Upper lobe of left lung (tissue), 6 donors: Measurements from ENCODE around the gene RHBDF2. TPM values are rescaled to one million over a fixed set of nuclear protein-coding genes. Genes with fewer than 3 reads are reported as not detected.
A peak's percentile ranks its signal among the peaks of the same experiment; 100 is the strongest.

Experiments
- ATAC-seq, 2 donors: fragments of 200-7000 bp; cut with Tn5 transposase; one replicate each; pipeline ENCODE4 v1.9.1; 2022; ENCODE audit warnings: mild to moderate bottlenecking in 2 of 2, moderate library complexity in 2 of 2; ENCODE audit not compliant: low FRiP score in 2 of 2
- DNase-seq, 2 donors: peaks; one replicate each; pipeline ENCODE4 v3.0.0-alpha.2; 2019 to 2020
- H3K27ac ChIP-seq, 4 donors: fragments of 200-600 bp; sonication (generic); one replicate each; pipeline ENCODE4 v1.5.1; 2016 to 2019
- H3K27me3 ChIP-seq, 4 donors: fragments of 200-600 bp; sonication (generic); one replicate each; pipeline ENCODE4 v1.5.1; 2017 to 2019
- H3K36me3 ChIP-seq, 4 donors: fragments of 200-600 bp; sonication (generic); one replicate each; pipeline ENCODE4 v1.5.1; 2016 to 2019
- H3K4me1 ChIP-seq, 4 donors: fragments of 200-600 bp; sonication (generic); one replicate each; pipeline ENCODE4 v1.5.1; 2018 to 2019
- H3K4me3 ChIP-seq, 4 donors: fragments of 200-600 bp; sonication (generic); one replicate each; pipeline ENCODE4 v1.5.1; 2017 to 2019; ENCODE audit warnings: mild to moderate bottlenecking in 2 of 4, moderate library complexity in 1 of 4
- H3K9me3 ChIP-seq, 4 donors: fragments of 200-600 bp; sonication (generic); one replicate each; pipeline ENCODE4 v1.5.1; 2018 to 2019
- EP300 ChIP-seq, 4 donors: sonication (generic); formaldehyde crosslinking; IDR thresholded peaks; one replicate each; pipeline ENCODE4 v1.5.1; 2017; ENCODE audit warnings: antibody characterized with exemption in 4 of 4, control low read depth in 2 of 4
- POLR2A ChIP-seq, 4 donors: fragments of 450-650 bp; IDR thresholded peaks; one replicate each; pipeline ENCODE4 v1.5.1; 2016 to 2017; ENCODE audit warnings: antibody characterized with exemption in 4 of 4, mild to moderate bottlenecking in 2 of 4
- POLR2AphosphoS5 ChIP-seq, 2 donors: sonication (generic); formaldehyde crosslinking; IDR thresholded peaks; one replicate each; pipeline ENCODE4 v1.5.1; 2017; ENCODE audit warnings: antibody characterized with exemption in 2 of 2
- WGBS, 2 donors: methylation state at CpG; one replicate each; pipeline ENCODE4 v1.1.5; 2017 to 2018; 5-methylcytosine and 5-hydroxymethylcytosine counted together
- total RNA-seq, 6 donors: library from RNA; depleted of rRNA in 4 of 6; stranded (reverse); fragments of >200 nt in 4 of 6; gene quantifications; one replicate each; pipeline versions ENCODE4 v1.1.0 to v1.2.1, GENCODE V29; 2016 to 2021
- TF ChIP-seq, protein P1 (sequence below), 6 experiments: fragments of 450-650 bp in 4 of 6; fragments of 200-600 bp in 2 of 6; sonication (generic) in 2 of 6; IDR thresholded peaks; one replicate each; pipeline ENCODE4 v1.5.1; 2016 to 2019; ENCODE audit warnings: antibody characterized with exemption in 6 of 6
- donor health status: DM: no; HTN: no; CAD: no; lungs with moderate emphysema.
- donor health status: DM: no; HTN: yes; CAD: no; lungs with severe emphysema.

RHBDF2 gene
- total RNA-seq, 6 donors from 2014 or later, result 34.3 to 137 (median 47.6) TPM

DNA sequence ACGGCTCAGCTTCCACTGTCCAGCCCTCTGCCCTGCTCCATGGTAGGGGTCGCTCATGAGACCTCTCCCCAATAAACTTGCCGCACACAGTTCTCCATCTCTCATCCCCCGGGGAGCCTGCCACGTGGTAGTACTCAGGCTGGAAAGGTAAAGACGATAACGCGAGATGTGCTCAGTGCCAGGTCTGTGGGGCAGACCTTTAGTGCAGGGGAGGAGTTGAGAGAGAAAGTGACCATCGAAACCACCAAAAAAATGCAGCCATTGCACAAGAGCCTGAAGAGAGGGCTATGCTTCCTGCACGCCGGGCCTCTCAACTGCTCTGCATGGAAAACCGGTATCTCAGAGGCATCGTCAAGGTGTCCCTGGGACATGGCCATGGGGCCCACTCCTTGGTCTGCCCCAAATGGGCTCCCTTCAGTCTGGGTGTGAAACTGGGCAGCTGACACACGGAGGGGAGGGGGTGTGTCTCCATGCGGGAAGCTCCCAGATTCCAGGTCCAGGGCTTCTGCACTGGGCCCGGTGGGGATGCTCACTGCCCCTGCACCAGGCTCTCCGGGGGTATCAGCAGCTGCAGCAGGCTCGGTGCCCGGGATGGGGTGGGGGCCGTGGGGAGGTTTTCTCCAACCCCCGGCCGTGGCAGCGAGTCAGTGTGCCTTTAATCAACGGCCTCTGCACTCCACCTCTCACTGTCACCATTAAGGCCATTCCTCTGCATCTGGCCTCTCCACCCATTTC is 38.5 kb downstream of the RHBDF2 start:
- TF ChIP-seq POLR2A (IDR thresholded peaks at IDR 0.05), result no peak
- TF ChIP-seq EP300 (IDR thresholded peaks at IDR 0.05), result no peak
- no peak for TF ChIP-seq POLR2AphosphoS5 (IDR thresholded peaks at IDR 0.05)
- TF ChIP-seq, protein P1, sequence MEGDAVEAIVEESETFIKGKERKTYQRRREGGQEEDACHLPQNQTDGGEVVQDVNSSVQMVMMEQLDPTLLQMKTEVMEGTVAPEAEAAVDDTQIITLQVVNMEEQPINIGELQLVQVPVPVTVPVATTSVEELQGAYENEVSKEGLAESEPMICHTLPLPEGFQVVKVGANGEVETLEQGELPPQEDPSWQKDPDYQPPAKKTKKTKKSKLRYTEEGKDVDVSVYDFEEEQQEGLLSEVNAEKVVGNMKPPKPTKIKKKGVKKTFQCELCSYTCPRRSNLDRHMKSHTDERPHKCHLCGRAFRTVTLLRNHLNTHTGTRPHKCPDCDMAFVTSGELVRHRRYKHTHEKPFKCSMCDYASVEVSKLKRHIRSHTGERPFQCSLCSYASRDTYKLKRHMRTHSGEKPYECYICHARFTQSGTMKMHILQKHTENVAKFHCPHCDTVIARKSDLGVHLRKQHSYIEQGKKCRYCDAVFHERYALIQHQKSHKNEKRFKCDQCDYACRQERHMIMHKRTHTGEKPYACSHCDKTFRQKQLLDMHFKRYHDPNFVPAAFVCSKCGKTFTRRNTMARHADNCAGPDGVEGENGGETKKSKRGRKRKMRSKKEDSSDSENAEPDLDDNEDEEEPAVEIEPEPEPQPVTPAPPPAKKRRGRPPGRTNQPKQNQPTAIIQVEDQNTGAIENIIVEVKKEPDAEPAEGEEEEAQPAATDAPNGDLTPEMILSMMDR (IDR thresholded peaks at IDR 0.05), result no peak
- H3K36me3 ChIP-seq, result no peaks in the 10 kb centered on the region
- H3K27me3 ChIP-seq, result no peaks in the 10 kb centered on the region
- DNase-seq, result peak in 1 of 2 donors; percentile 69
- WGBS, 2 donors, result 70 to 86% methylated on average over 20 to 21 of the region's 24 CpGs
- no peaks in the 10 kb centered on the region for H3K9me3 ChIP-seq
- H3K4me3 ChIP-seq, result no peak overlapping the region
- peaks cover 3 to 5% (median 4%) of the 10 kb centered on the region in 4 donors for H3K4me1 ChIP-seq
- no peak overlapping the region for H3K27ac ChIP-seq
- ATAC-seq, result peak in 1 of 2 donors; percentile 11

DNA sequence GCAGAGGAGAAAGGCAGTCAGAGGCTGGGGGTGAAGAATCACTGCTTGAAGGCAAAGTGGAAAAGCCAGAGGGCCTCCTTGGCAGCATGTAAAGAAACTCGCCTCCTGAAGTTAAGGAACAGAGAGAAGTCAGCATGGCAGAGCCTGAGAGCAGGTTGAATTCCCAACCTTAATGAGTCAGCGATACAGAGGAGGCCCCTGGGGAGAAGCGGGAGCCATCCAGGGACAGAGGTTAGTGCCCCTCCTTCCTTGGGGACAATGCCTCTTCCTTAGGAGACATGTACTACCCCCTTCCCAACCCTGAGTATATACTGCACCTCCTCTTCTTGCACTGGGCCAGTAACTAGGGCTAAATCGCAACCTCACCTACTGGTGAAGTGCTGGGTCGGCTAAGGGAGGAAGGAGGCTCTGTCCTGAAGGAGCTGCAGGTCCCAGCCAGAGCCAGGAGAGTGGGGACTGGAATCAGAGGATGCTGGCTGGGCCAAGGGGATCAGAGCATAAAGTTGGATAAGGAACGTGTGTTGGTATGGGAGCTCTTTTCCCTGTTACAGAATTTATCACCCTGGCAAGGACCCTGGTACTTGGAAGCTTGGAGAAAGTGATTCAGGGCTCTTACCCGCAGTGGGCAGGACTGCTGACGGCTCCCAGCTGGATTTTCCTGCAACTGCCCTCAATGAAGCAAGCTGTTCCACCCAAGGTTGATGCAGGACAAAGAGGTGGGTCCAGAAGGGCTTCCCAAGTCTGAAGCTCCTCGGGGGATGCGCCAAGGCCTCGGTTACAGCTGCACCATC is 39.3 kb downstream of the RHBDF2 start:
- no peaks in the 10 kb centered on the region for H3K36me3 ChIP-seq
- ATAC-seq (no peak), DNase-seq (no peak)
- no peak for TF ChIP-seq EP300 (IDR thresholded peaks at IDR 0.05)
- TF ChIP-seq, protein P1 (IDR thresholded peaks at IDR 0.05), result no peak
- TF ChIP-seq POLR2AphosphoS5 (IDR thresholded peaks at IDR 0.05), result no peak
- no peak for TF ChIP-seq POLR2A (IDR thresholded peaks at IDR 0.05)
- no peak overlapping the region for H3K4me3 ChIP-seq
- no peak overlapping the region for H3K27ac ChIP-seq
- peaks cover 3 to 5% (median 4%) of the 10 kb centered on the region in 4 donors for H3K4me1 ChIP-seq
- no peaks in the 10 kb centered on the region for H3K27me3 ChIP-seq
- WGBS, 2 donors, result 84 to 88% methylated on average over 8 to 11 of the region's 11 CpGs
- H3K9me3 ChIP-seq, result no peaks in the 10 kb centered on the region

DNA sequence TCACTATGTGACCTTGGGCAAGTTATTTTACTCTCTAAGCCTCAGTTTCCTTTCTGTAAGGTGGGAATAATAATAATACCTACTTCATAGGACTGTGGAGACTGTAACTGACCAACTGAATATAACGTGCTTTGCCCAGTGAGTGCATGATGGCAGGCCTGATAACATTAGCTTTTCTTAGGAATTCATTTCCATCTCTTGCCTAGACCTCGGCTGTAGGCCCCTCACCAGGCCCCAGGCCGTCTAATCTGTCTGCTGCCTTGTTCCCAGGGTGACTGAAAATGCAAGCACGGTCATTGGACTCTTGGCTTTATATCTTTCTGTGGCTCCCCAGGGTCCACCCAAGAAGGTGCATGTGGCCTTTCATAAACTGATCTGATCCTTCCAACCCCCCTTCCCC is 41.5 kb downstream of the RHBDF2 start:
- no peak for DNase-seq
- 74 to 88% methylated on average over 3 to 4 of the region's 4 CpGs for WGBS, 2 donors
- H3K36me3 ChIP-seq, result no peaks in the 10 kb centered on the region
- no peaks in the 10 kb centered on the region for H3K9me3 ChIP-seq
- H3K27me3 ChIP-seq, result no peaks in the 10 kb centered on the region
- no peaks in the 10 kb centered on the region for H3K4me1 ChIP-seq
- TF ChIP-seq EP300 (IDR thresholded peaks at IDR 0.05) (no peak), POLR2AphosphoS5 (IDR thresholded peaks at IDR 0.05) (no peak), POLR2A (IDR thresholded peaks at IDR 0.05) (no peak)
- TF ChIP-seq, protein P1 (IDR thresholded peaks at IDR 0.05), result no peak
- no peak overlapping the region for H3K27ac ChIP-seq
- H3K4me3 ChIP-seq, result no peak overlapping the region
- ATAC-seq, result no peak

DNA sequence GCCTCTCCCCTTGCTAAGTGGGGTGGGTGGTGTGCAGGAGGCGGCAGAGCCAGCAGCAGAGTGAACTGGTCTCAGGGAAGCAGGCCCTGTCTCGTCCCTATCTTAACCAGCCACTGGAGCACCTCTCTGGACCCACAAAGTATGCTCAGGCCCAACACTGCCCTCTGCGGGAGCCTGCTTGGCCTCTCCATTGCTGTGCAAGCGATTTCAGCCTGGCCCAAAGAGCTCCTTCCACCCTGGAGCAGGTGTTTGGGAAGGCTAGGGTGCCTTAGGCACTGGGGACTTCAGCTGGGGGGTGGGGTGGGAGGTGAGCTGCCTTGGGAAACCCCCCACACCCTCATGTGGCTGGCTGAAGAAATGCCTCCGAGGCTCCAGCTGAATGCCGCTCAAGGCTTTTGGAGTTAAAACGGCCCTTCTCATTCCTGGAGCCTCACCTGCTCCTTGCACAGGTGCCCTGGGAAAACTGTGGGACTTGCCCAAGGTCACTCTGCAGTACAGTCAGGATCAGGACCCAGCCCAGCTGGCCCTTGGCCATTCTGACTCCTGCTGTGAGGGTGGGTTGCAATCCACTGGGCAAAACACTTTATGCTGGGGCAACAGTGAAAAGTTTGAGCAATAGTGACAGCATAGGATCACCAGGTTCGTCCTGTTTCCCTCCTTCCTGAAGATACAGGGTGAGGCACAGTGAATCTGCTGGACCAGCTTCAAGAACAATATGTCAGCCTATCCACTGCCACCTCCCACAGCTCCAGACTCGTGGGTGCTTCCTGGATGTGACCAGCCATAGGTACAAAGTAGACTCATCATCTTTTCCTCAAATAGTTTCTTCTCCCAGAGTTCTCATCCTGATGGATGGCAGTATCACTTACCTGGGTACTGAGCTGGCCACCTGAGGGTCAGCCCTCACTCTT is 42.4 kb downstream of the RHBDF2 start:
- ATAC-seq (peak; percentile 21 to 39), DNase-seq (peak in 1 of 2 donors; percentile 54)
- Histone ChIP-seq H3K4me1 (no peaks in the 10 kb centered on the region), H3K36me3 (no peaks in the 10 kb centered on the region), H3K27me3 (no peaks in the 10 kb centered on the region), H3K9me3 (no peaks in the 10 kb centered on the region), H3K4me3 (no peak overlapping the region), H3K27ac (no peak overlapping the region)
- TF ChIP-seq POLR2A (IDR thresholded peaks at IDR 0.05), result no peak
- TF ChIP-seq, protein P1 (IDR thresholded peaks at IDR 0.05), result peak in 5 of 6 experiments; percentile 18 to 57 (median 26)
- WGBS, 2 donors, result 40 to 60% methylated on average over 2 to 9 of the region's 9 CpGs
